ENCODE measurements around the gene MAP3K14. TPM values are rescaled to one million over a fixed set of nuclear protein-coding genes. Genes with fewer than 3 reads are reported as not detected.

The MAP3K14 gene
- total and polyA plus RNA-seq, 11 donors, result 9.0 to 21.9 (median 11.4) TPM

GRCh38 chr17:45355087-45355486, 38.3 kb upstream of the MAP3K14 start:
- ATAC-seq, result no peak
- H3K9me3 ChIP-seq, result peaks cover 0 to 12% (median 0%) of the 10 kb centered on the region in 12 donors
- H3K4me1 ChIP-seq, result no peaks in the 10 kb centered on the region
- H3K27me3 ChIP-seq, result no peaks in the 10 kb centered on the region
- H3K4me3 ChIP-seq, result no peak overlapping the region
- H3K27ac ChIP-seq, result no peak overlapping the region
- no peak for DNase-seq
- no peaks in the 10 kb centered on the region for H3K36me3 ChIP-seq
- WGBS, 4 donors, result 61 to 69% (median 67%) methylated on average over 2 of the region's 2 CpGs
- intact Hi-C loops (cut with DNase I), result no loop called here
- TF ChIP-seq CTCF (IDR thresholded peaks at IDR 0.05), result no peak
- TF ChIP-seq POLR2A (IDR thresholded peaks at IDR 0.05), result no peak

GRCh38 chr17:45353043-45353442, 36.2 kb upstream of the MAP3K14 start:
- DNase-seq (no peak), ATAC-seq (peak in 2 of 4 donors; percentile 34 to 49)
- intact Hi-C loops (cut with DNase I), result no loop called here
- Histone ChIP-seq H3K9me3 (peaks cover 0 to 12% (median 0%) of the 10 kb centered on the region in 12 donors), H3K4me3 (no peak overlapping the region), H3K4me1 (no peaks in the 10 kb centered on the region), H3K27me3 (no peaks in the 10 kb centered on the region), H3K27ac (no peak overlapping the region), H3K36me3 (no peaks in the 10 kb centered on the region)
- TF ChIP-seq CTCF (IDR thresholded peaks at IDR 0.05) (no peak), POLR2A (IDR thresholded peaks at IDR 0.05) (no peak)
- WGBS, 4 donors, result 69 to 84% (median 77%) methylated on average over 4 of the region's 4 CpGs

GRCh38 chr17:45351831-45352230, 35.0 kb upstream of the MAP3K14 start:
- ATAC-seq (no peak), DNase-seq (no peak)
- intact Hi-C loops (cut with DNase I), result no loop called here
- no peak for TF ChIP-seq CTCF (IDR thresholded peaks at IDR 0.05)
- no peak for TF ChIP-seq POLR2A (IDR thresholded peaks at IDR 0.05)
- Histone ChIP-seq H3K4me3 (no peak overlapping the region), H3K9me3 (peaks cover 0 to 12% (median 0%) of the 10 kb centered on the region in 12 donors), H3K27ac (no peak overlapping the region), H3K36me3 (no peaks in the 10 kb centered on the region), H3K4me1 (no peaks in the 10 kb centered on the region), H3K27me3 (no peaks in the 10 kb centered on the region)
- WGBS, 4 donors, result 91 to 98% (median 95%) methylated on average over 2 of the region's 2 CpGs

- intact Hi-C loops (cut with DNase I), result no loop called here
- TF ChIP-seq POLR2A (IDR thresholded peaks at IDR 0.05) (no peak), CTCF (IDR thresholded peaks at IDR 0.05) (no peak)
- 67 to 82% (median 75%) methylated on average over 6 of the region's 6 CpGs for WGBS, 4 donors
- Histone ChIP-seq H3K4me1 (peaks cover 0 to 17% (median 2%) of the 10 kb centered on the region in 12 donors), H3K27ac (no peak overlapping the region), H3K4me3 (no peak overlapping the region), H3K9me3 (peaks cover 0 to 12% (median 0%) of the 10 kb centered on the region in 12 donors), H3K27me3 (no peaks in the 10 kb centered on the region), H3K36me3 (no peaks in the 10 kb centered on the region)
- no peak for DNase-seq
- no peak for ATAC-seq
Observed at GRCh38 chr17:45347444-45347843, 30.6 kb upstream of the MAP3K14 start.
